NCI-H1694 treated with DMSO at 0.1 percent for 48 hours (cell line): ENCODE results near the gene OR1M1.
A peak's percentile ranks its signal among the peaks of the same experiment; 100 is the strongest.

Experiments
- DNase-seq: peaks from one replicate; lab custom pipeline; 2025; lab: John Stamatoyannopoulos, UW

The OR1M1 gene

GRCh38 chr19:9075064-9075949, 11.6 kb upstream of the OR1M1 start:
- no peak for DNase-seq

GRCh38 chr19:9076901-9077300, 10.0 kb upstream of the OR1M1 start:
- no peak for DNase-seq

DNA sequence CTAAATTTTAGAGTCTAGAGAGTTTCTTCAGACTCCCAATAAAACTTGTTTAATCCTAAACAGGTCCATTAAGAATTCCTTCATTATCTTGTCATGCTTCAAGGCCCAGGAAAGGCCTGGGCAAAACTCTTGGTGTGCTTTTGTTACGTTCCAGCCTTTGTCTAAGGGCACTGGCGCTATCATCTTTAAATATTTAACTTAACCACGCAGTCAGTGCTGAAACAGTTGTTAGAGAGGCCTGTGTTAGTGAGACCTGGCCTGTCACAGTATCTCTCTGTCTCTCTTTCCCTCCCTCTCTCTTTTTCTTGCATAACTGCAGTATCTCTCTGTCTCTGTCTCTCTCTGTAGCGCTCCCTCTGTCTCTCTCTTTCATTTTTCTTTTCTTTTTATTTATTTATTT, 8.2 kb upstream of the OR1M1 start:
- DNase-seq = no peak

- DNase-seq = no peak
Measured at GRCh38 chr19:9107375-9107774, 20.5 kb downstream of the OR1M1 start, which contains the start of gene OR7G2. Gene OR7G2 (minus strand): TSS chr19:9107475. CDS start chr19:9103243, 4,232 bp downstream.

- no peak for DNase-seq
Measured at GRCh38 chr19:9109959-9110358, 23.1 kb downstream of the OR1M1 start.

DNA sequence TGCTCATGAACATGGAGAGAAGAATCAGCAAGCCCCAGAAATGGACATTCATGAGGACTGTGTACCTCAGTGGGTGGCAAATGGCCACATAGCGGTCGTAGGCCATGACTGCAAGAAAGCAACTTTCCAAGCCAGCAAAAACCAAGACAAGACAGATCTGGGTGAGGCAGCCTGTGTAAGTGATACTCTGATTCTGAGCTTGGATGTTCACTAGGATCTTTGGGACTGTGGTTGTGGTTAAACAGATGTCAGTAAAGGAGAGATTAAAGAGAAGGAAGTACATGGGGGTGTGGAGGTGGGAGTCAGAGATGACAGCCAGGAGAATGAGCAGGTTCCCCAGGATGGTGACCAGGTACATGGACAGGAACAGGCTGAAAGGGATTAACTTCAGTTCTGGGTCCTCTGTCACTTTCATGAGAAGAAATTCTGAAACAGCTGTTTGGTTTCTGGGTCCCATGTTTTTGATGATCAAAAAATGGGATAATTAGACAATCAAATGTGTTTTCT, 28.5 kb downstream of the OR1M1 start, which contains the start of gene OR7G1:
OR7G1 (minus strand) TSS at position 457 of the 507 bp plus-strand sequence; CDS start at position 457, 0 bp downstream.
- DNase-seq = no peak

DNA sequence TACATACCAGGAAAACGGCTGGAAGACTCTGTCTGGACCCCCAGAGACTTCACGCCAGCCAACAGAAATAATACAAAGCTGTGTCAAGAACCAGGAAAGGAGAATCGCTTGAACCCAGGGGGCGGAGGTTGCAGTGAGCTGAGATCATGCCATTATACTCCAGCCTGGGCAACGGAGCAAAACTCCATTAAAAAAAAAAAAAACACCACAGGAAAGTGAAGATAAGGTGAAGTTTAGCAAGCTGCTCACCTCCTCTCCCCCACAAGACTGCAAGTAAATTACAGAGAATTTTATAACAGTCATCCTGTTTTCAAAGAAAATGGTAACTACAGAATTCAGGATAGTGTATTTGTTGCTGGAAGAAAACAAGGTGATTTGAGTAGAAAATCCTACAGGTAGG, 29.7 kb downstream of the OR1M1 start:
- no peak for DNase-seq

GRCh38 chr19:9126900-9127405, 40.1 kb downstream of the OR1M1 start, which contains the start of gene OR7G3:
Gene OR7G3 (minus strand): TSS chr19:9126950. CDS start chr19:9126950, 0 bp downstream.
- DNase-seq = no peak

DNA sequence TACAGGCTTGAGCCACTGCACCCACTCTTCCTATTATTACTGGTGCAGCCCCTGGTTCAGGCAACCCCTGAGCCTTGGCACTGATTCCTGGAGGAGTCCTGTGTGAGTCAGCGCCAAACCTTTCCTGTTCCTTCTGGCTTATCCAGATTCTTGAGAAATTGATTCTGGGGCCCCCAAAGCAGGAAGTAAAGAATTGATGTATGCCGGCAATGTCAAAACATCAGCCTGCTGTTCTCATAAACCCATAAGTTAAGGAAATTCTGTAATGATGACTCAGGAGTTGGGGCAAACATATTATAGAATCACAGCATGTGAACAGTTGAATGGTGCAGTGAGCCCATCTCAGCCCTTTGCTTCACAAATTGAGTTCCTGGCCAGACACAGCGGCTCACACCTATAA, 41.3 kb downstream of the OR1M1 start:
- no peak for DNase-seq

- DNase-seq = no peak
Measured at GRCh38 chr19:9130965-9131364, 44.1 kb downstream of the OR1M1 start.

GRCh38 chr19:9132422-9132821, 45.6 kb downstream of the OR1M1 start:
- no peak for DNase-seq

GRCh38 chr19:9139609-9140158, 52.8 kb downstream of the OR1M1 start:
- peak; percentile 8 for DNase-seq

DNA sequence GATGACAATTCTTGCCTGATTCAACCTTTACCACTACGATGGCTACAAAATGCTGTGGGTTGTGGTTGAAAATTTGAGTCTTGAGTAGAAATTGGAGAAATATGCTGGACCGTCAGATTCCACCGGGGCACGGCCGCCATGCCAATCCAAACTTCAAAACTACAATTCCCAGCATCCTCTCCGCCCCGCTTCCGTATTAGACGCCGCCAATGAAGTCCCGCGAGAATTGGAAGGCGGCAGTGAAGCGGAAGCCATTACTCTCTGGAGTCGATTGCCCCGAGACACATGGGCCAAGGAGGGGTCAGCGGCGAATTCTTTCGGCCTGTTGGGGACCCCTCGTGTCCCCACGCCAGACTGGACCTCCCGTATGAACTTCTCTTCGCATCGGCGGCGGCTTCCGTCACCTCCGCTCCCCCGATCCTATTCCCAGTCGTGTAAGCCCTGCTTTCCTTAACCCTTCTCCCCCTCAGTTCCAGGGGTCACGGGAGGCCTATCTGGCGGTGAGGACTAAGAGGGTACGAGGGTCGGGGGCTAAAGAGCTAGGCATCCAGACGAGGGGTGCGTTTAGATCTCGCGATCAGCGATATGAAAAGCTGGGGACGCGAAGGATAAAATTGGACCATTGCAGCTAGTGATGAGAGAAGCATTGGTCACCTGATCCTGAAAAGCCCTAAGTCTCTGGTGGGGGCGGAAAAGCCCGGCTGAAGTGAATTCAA, 53.5 kb downstream of the OR1M1 start, which contains the start of gene ZNF317:
ZNF317 (plus strand) TSS at position 239 of the 716 bp plus-strand sequence. CDS start 15,620 bp downstream, outside the sequence.
- DNase-seq = peak; percentile 72

GRCh38 chr19:9144920-9145319, 58.1 kb downstream of the OR1M1 start:
- DNase-seq = no peak
